NB4 (cell line): ENCODE results near the gene COL4A5.

Experiments
- MYC ChIP-seq: IDR thresholded peaks from 2 replicates; pipeline ENCODE4 v1.6.1; 2011; ENCODE audit warnings: low read depth, low read length
- POLR2A ChIP-seq: IDR thresholded peaks from 2 replicates; pipeline ENCODE4 v1.6.1; 2011; ENCODE audit warnings: mild to moderate bottlenecking; ENCODE audit not compliant: insufficient read length; ENCODE audit errors: extremely low read depth
- TF ChIP-seq, protein P1 (sequence below): IDR thresholded peaks from one replicate; pipeline ENCODE4 v1.5.1; 2012; ENCODE audit warnings: low read depth, low read length
- TF ChIP-seq, protein P2 (sequence below): IDR thresholded peaks from 2 replicates; pipeline ENCODE4 v1.6.1; 2011; ENCODE audit warnings: low read depth, low read length

DNA sequence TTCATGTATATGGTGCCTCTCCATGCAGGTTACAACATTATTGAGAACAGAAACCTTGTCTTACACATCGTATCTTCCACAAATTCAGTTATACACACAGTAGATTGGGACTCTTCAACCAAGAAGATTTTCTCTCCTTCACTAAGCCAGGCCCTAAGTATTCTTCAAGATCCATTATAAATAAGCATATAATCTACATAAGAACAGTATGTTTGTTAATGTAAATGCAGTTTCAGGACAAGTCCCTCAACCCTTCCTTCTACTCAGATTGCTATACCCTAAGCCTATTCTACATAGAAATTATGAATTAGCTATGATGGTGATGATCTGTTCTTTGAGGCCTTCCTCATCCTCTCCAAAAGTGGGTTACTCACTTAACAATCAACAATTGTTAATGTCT lies 42.7 kb upstream of the COL4A5 start:
- TF ChIP-seq, protein P1, sequence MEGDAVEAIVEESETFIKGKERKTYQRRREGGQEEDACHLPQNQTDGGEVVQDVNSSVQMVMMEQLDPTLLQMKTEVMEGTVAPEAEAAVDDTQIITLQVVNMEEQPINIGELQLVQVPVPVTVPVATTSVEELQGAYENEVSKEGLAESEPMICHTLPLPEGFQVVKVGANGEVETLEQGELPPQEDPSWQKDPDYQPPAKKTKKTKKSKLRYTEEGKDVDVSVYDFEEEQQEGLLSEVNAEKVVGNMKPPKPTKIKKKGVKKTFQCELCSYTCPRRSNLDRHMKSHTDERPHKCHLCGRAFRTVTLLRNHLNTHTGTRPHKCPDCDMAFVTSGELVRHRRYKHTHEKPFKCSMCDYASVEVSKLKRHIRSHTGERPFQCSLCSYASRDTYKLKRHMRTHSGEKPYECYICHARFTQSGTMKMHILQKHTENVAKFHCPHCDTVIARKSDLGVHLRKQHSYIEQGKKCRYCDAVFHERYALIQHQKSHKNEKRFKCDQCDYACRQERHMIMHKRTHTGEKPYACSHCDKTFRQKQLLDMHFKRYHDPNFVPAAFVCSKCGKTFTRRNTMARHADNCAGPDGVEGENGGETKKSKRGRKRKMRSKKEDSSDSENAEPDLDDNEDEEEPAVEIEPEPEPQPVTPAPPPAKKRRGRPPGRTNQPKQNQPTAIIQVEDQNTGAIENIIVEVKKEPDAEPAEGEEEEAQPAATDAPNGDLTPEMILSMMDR: no peak
- TF ChIP-seq POLR2A: no peak
- TF ChIP-seq, protein P2, sequence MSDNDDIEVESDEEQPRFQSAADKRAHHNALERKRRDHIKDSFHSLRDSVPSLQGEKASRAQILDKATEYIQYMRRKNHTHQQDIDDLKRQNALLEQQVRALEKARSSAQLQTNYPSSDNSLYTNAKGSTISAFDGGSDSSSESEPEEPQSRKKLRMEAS: no peak
- no peak for TF ChIP-seq MYC
